Stimulated activated naive CD8-positive, alpha-beta T cell treated with anti-CD3 and anti-CD28 coated beads, Interleukin-15, amount 100 ng/mL, for 72 hours (primary cell): ENCODE results near the gene MRM3.
"Not testable (repeated sequence)": the region's sequence is repeated elsewhere in the genome, so short reads cannot be mapped to it uniquely, and the experiment has no call there.

Experiments
- ATAC-seq: fragments of 150-1000 bp; cut with Tn5 transposase; 2 replicates; pipeline ENCODE4 v1.10.0; 2021; ENCODE audit warnings: mild to moderate bottlenecking, moderate library complexity
- DNase-seq, 2 donors: peaks; one replicate each; pipeline ENCODE4 v3.0.0; 2021 to 2022
- H3K27ac Mint-ChIP-seq, 2 donors: one replicate each; pipeline ENCODE4 v1.8.0; 2022; ENCODE audit warnings: mild to moderate bottlenecking in 2 of 2, mixed read lengths in 2 of 2, moderate library complexity in 2 of 2
- H3K27me3 Mint-ChIP-seq: one replicate; pipeline ENCODE4 v1.8.0; 2022; ENCODE audit warnings: mixed read lengths
- H3K4me1 Mint-ChIP-seq: one replicate; pipeline ENCODE4 v1.8.0; 2022; ENCODE audit warnings: mild to moderate bottlenecking, mixed read lengths
- H3K4me3 Mint-ChIP-seq, 2 donors: one replicate each; pipeline ENCODE4 v1.8.0; 2022; ENCODE audit warnings: mild to moderate bottlenecking in 2 of 2, mixed read lengths in 2 of 2, moderate library complexity in 1 of 2
- H3K9me3 Mint-ChIP-seq, 2 donors: one replicate each; pipeline ENCODE4 v1.8.0; 2022; ENCODE audit warnings: mixed read lengths in 2 of 2

Gene MRM3

DNA sequence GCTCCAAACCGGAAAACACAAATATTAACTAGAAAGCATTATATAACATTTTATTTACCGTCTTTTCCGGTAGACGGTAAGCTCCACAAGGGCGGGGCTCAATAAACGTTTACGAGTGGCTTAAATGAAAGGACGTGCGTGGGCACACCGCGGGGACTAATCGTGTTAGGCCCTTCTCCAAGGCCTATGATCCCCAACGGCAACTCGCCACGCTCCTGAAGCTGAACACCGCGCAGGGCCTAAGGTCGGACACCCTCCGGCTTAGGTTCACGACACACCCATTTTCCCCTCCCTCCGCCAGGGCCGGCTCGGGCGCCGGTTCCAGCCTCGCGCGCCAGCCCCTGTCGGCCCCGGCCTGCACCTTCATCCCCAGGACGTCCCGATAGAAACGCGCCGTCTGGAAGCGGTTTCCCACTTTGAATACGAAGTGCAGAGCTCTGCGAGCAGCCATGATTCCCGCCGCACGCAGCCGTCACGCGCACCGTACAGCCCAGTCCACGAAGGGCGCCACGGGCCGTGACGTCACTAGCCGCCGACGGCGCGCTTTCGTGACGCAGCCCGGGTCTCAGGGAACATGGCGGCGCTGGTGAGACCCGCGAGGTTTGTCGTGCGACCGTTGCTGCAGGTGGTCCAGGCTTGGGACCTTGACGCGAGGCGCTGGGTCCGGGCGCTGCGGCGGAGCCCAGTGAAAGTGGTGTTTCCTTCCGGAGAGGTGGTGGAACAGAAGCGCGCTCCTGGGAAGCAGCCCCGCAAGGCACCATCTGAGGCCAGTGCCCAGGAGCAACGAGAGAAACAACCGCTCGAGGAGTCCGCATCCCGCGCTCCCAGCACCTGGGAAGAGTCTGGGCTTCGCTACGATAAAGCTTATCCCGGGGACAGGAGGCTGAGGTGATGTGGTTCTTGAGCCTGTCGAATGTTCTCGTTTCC is at the start of gene MRM3, which contains the start of gene GLOD4:
MRM3 (plus strand) TSS at position 549 of the 927 bp plus-strand sequence; CDS start at position 575, 26 bp downstream.
GLOD4 (minus strand) TSS at position 476 of the 927 bp plus-strand sequence; CDS start at position 451, 25 bp downstream.
- H3K27ac Mint-ChIP-seq = peak within 1 kb of the TSS; percentile 94 to 97
- no peaks in the 10 kb centered on the region for H3K9me3 Mint-ChIP-seq
- H3K4me3 Mint-ChIP-seq = peak within 1 kb of the TSS; percentile 95 to 98
- ATAC-seq (peak; percentile 98), DNase-seq (peak; percentile 92 to 96)
- no peaks in the 10 kb centered on the region for H3K27me3 Mint-ChIP-seq
- peaks cover 42% of the 10 kb centered on the region for H3K4me1 Mint-ChIP-seq

DNA sequence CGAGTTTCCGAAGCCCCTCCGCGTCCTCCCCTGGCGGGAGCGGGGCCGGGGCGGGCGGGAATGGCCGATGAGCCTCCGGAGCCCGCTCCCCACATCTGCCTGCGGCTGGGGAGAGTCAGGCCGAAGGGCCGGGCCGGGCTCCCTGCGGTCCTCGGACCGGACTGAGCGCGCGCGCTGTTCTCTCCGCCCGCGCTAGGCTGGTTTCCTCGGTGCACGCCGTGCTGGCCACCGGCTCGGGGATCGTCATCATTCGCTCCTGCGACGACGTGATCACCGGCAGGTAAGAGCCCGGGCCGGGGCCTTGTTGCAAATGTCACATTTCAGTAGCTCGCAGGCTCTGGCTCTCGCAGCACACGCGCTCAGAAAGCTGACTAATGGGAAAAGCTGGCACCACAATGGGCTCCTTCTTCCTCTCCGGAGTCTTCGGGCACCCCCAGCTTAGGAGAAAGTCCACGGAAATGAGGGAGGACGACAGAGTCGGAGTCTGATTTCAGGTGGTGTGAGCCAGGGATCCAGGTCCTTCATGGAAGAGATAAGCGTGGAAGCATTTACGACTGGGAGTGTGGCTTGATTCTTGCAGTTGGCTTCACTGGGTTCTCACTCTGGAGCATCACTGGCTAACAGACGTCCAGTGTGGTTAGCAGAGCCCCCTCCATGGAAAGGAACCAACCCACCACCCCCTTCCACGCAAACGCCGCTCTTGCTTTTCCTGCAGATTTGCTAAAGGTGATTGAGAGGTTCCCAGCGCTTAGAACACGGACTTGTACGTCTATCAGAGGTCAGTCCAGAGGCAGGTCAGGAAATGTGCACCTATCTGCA is 49.0 kb upstream of the MRM3 start:
- peaks cover 32% of the 10 kb centered on the region for H3K4me1 Mint-ChIP-seq
- peak; percentile 59 for ATAC-seq

DNA sequence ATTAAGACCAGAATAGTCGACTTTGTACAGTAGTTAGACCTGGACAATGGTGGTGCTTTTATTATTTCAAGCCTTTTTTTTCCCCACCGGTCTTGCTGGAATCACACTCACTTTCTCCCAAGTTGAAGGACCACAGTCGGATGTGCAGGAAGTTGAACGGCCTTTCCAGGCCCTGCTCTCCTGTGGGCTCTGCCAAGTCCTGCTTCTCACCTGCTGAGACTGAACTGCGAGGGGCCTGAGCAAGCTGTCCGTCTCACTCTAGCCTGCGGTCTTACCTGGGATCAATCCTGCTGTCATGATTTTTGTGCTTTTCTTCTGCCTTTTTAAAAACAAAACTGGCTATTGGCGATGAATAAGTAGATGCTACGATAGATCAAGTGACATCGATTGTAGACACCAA is 48.4 kb upstream of the MRM3 start:
- Mint-ChIP-seq H3K9me3 (no peaks in the 10 kb centered on the region), H3K27ac (peak overlapping the region in 1 of 2 donors; percentile 37), H3K27me3 (no peaks in the 10 kb centered on the region), H3K4me1 (peaks cover 38% of the 10 kb centered on the region), H3K4me3 (peak overlapping the region; percentile 92 to 98)
- DNase-seq (no peak), ATAC-seq (no peak)

More for the DNA sequence above, 49.0 kb upstream of the MRM3 start:
- Mint-ChIP-seq H3K4me3 (peak overlapping the region; percentile 92 to 98), H3K27ac (peak overlapping the region; percentile 94 to 96), H3K27me3 (no peaks in the 10 kb centered on the region), H3K9me3 (no peaks in the 10 kb centered on the region)
- peak; percentile 30 to 43 for DNase-seq

GRCh38 chr17:737561-738113 is 44.5 kb upstream of the MRM3 start:
- H3K27ac Mint-ChIP-seq = no peak overlapping the region
- H3K4me1 Mint-ChIP-seq = peaks cover 51% of the 10 kb centered on the region
- H3K27me3 Mint-ChIP-seq = no peaks in the 10 kb centered on the region
- no peak overlapping the region for H3K4me3 Mint-ChIP-seq
- ATAC-seq = no peak
- no peak for DNase-seq
- H3K9me3 Mint-ChIP-seq = no peaks in the 10 kb centered on the region

DNA sequence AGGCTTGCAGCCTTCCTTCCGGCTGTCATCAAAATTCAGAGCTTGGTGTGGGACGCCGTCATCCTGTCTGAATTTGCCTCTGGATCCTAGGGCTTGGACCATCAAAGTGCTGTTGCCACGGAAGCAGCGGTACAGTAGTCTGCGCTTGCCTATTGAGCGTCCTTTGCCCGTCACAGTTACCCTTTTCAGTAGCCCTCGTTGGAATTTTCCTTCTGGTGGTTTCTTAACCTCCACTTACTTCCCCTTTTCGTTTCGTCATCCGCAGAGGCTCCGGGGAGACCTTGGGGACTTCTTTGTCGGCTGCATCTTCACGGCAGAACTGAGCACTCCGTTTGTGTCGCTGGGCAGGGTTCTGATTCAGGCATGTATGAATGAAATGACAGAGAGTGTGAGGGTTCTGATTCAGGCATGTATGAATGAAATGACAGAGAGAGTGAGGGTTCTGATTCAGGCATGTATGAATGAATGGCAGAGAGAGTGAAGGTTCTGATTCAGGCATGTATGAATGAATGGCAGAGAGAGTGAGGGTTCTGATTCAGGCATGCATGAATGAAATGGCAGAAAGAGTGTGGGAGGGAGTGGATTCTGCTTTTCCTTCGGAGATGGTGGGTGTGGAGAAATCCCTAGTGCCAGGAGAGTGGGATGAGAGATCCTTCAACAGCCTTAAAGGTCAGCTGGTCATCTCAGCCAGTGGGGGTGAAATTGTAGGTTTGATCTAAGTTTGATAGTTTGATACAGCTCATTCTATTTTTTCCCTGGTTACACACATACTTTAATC is 41.7 kb upstream of the MRM3 start:
- DNase-seq (peak in 1 of 2 donors; percentile 54), ATAC-seq (peak; percentile 88)
- H3K4me3 Mint-ChIP-seq = peak overlapping the region; percentile 6 to 33
- no peak overlapping the region for H3K27ac Mint-ChIP-seq
- peaks cover 44% of the 10 kb centered on the region for H3K4me1 Mint-ChIP-seq
- no peaks in the 10 kb centered on the region for H3K27me3 Mint-ChIP-seq
- H3K9me3 Mint-ChIP-seq = no peaks in the 10 kb centered on the region

- Mint-ChIP-seq H3K27me3 (no peaks in the 10 kb centered on the region), H3K9me3 (no peaks in the 10 kb centered on the region), H3K4me1 (peaks cover 53% of the 10 kb centered on the region), H3K4me3 (no peak overlapping the region), H3K27ac (no peak overlapping the region)
- DNase-seq (no peak), ATAC-seq (no peak)
Measured at GRCh38 chr17:742147-742793, 39.9 kb upstream of the MRM3 start.

DNA sequence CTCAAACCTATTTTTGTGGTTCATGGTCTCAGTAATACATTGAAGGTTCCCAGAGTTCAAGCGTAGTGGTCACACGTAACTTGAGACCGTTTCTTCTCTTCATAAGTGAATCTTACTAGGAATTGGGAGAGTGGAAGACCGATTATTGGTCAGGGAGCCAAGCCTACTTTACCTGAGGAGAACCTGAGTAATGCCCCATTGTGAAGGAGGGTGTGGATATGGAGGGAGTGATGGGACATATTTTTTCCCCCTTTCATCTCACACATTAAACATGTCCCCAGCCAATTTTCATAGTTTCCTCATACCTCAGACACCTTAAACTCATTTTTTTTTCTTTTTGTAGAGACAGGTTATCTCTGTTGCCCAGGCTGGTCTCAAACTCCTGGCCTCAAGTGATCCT is 39.0 kb upstream of the MRM3 start:
- Mint-ChIP-seq H3K27ac (no peak overlapping the region), H3K4me1 (peaks cover 57% of the 10 kb centered on the region), H3K4me3 (no peak overlapping the region), H3K27me3 (no peaks in the 10 kb centered on the region), H3K9me3 (peaks cover 0 to 3% of the 10 kb centered on the region in 2 donors)
- ATAC-seq (no peak), DNase-seq (no peak)

GRCh38 chr17:744937-745336 is 37.2 kb upstream of the MRM3 start:
- Mint-ChIP-seq H3K27ac (no peak overlapping the region), H3K4me1 (peaks cover 58% of the 10 kb centered on the region), H3K27me3 (no peaks in the 10 kb centered on the region), H3K4me3 (no peak overlapping the region), H3K9me3 (peaks cover 7 to 10% of the 10 kb centered on the region in 2 donors)
- no peak for DNase-seq
- no peak for ATAC-seq

- DNase-seq (no peak), ATAC-seq (no peak)
- Mint-ChIP-seq H3K27ac (no peak overlapping the region), H3K4me1 (peaks cover 58% of the 10 kb centered on the region), H3K27me3 (no peaks in the 10 kb centered on the region), H3K4me3 (no peak overlapping the region), H3K9me3 (peaks cover 7 to 10% of the 10 kb centered on the region in 2 donors)
Measured at GRCh38 chr17:745406-745805, 36.7 kb upstream of the MRM3 start.

DNA sequence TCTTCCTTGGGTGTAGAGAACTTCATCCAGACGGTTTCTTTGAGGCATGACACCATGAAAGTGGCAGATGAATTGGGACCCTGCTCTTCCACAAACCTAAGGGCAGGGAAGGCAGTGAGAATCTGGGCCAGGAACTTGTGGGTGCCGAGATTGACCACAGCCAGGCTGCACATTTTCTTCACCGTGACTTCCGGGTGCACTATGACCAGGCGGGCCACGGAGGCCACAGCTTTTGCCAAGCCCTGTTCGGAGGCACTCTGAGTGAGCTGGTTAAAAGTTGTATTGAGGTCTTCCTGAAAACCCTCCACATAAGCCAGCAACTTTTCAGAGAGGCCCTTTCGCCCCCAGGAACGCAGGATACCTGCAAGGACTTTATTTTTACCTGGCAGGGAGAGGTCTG is 36.0 kb upstream of the MRM3 start:
- DNase-seq (no peak), ATAC-seq (no peak)
- no peak overlapping the region for H3K27ac Mint-ChIP-seq
- H3K4me1 Mint-ChIP-seq = peaks cover 58% of the 10 kb centered on the region
- peaks cover 7 to 10% of the 10 kb centered on the region in 2 donors for H3K9me3 Mint-ChIP-seq
- H3K4me3 Mint-ChIP-seq = no peak overlapping the region
- no peaks in the 10 kb centered on the region for H3K27me3 Mint-ChIP-seq

GRCh38 chr17:746783-747629 is 35.1 kb upstream of the MRM3 start:
- DNase-seq = no peak
- no peaks in the 10 kb centered on the region for H3K27me3 Mint-ChIP-seq
- peaks cover 60% of the 10 kb centered on the region for H3K4me1 Mint-ChIP-seq
- ATAC-seq = no peak
- H3K9me3 Mint-ChIP-seq = peaks cover 7 to 10% of the 10 kb centered on the region in 2 donors
- H3K27ac Mint-ChIP-seq = peak overlapping the region; percentile 38 to 40
- H3K4me3 Mint-ChIP-seq = no peak overlapping the region

- peak overlapping the region in 1 of 2 donors; percentile 3 for H3K4me3 Mint-ChIP-seq
- peaks cover 62% of the 10 kb centered on the region for H3K4me1 Mint-ChIP-seq
- H3K27me3 Mint-ChIP-seq, H3K9me3 Mint-ChIP-seq, DNase-seq, ATAC-seq: not testable (repeated sequence)
- peak overlapping the region in 1 of 2 donors; percentile 1 for H3K27ac Mint-ChIP-seq
Measured at GRCh38 chr17:748604-749003, 33.5 kb upstream of the MRM3 start.

GRCh38 chr17:749359-749758 is 32.8 kb upstream of the MRM3 start:
- peak overlapping the region in 1 of 2 donors; percentile 59 for H3K27ac Mint-ChIP-seq
- not testable (repeated sequence) for H3K9me3 Mint-ChIP-seq, H3K27me3 Mint-ChIP-seq, ATAC-seq, DNase-seq
- peak overlapping the region; percentile 20 to 93 for H3K4me3 Mint-ChIP-seq
- peaks cover 62% of the 10 kb centered on the region for H3K4me1 Mint-ChIP-seq
